SIG-M5 (cell line): ENCODE data around the gene CASP2.
"Not testable (repeated sequence)": the region's sequence is repeated elsewhere in the genome, so short reads cannot be mapped to it uniquely, and the experiment has no call there.

Experiments used
- DNase-seq: peaks from one replicate; lab custom pipeline; 2025; lab: John Stamatoyannopoulos, UW

CASP2 gene

DNA sequence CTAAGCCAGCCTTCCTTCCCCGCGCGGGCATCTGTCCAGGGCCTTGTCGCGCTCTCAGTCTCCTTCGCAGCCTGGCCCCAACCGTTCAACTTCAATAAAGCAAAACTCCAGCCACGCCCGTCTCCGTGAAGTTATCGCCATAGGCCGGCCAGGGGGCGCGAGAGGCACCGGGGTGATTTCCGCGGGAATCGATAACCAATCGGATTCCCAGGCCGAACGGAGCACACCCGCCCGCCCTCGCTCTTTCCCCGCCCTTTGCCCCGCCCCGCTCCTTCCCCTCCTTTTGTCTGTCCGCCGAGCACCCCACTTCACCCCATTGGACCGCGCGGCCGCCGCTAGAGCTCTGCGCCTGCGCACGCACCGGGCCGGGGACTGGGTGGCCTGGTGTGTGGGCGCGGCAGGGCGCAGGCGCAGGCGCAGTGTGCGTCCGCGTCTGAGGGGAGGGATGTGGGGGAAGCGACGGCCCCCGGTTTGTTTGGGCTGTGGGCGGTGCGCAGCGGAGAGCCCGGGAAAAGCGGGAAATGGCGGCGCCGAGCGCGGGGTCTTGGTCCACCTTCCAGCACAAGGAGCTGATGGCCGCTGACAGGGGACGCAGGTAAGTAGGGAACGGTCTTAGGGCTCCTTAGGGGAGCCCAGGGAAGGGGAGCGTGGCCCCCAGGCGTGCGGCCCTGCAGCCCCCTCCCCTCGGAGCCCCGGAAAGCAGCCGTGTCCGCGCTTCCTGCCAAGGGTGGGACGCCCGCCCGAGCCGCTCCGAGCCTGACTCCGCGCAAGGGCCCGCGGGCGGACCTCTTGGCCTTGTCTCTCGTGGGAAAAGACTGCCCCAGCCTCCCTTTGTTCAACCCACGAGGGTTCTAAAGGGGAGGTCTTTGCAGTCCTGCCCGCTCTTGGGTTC is at the start of gene CASP2:
Gene CASP2, plus strand, starts transcription at position 417 of the 892 bp plus-strand sequence. Its CDS starts 105 bp downstream, at position 522.
- peak; percentile 55 for DNase-seq

DNA sequence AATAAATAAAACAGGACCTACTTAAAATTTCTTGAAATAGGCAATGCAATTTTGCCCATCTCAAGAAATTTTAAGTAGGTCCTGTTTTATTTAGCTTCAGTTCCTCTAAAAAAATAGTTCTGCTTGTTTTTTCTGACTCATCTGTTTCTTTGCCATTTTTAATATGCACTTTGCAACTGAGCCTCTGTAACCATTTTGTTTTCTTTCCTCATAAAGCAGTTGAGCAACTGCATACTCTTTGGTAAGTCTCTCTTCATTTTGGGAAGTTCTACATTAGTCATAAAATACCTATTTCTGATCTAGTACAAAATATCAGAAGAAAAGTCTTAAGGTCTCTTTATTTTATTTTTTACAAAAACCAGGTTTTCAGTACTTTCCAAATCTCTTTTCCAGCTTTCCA is 48.3 kb upstream of the CASP2 start:
- DNase-seq = peak; percentile 86

DNA sequence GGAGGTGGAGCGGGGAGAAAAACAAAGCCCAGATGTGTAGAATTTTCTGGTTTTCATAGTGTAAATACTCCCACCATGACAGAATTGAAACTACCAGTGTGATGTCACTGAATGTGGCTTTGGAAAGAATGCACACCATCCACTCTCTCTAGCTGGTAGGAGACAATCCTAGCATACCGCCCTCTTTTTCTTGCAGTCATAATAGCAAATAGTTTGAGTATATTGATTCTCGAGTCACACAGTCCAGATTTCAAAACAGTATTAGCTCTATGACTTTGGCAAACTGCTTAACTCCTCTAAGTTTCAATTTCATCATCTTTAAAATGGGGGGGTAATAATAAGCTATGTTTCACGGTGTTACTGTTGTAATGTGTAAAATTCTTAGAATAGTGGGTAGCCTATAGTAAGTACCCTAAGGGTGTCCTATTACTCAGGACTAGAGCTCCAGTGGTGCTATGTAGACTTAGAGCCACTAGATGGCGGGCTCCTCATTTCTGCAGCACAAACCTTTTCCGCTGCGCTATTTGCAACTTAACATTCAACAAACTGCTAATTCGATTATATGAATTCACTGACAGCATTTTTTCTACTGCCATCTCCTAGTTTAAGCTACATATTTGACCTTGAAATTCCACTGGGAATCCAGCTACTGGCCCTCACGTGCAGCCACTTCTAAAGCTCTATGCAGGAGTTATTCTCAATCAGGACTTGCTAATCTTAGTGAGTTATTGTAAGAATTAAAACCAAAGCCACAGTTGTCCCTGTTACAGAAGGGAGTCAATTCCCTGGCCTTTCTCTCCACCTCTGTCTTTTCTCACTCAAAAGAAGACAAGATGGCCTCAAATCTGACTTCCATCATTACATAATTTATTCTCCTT is 47.6 kb upstream of the CASP2 start:
- peak; percentile 69 for DNase-seq

DNA sequence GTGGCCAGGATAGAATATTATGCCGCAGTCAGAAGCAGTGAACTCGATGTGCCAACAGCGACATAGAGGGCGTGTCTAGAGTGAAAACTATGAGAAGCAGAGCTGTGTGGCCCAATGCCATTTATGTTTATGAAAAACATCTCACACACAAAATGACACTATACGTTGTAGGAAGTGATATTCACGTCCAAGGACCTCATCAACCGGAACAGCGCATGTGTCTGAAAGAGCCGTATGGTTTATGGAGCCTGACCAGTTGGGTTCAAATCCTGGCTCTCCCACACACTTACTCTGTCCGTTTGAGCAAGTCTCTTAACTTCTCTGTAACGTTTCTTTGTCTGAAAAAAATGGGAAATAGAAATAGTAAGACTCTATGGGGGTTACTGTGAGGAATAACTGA is 45.8 kb upstream of the CASP2 start:
- no peak for DNase-seq

DNA sequence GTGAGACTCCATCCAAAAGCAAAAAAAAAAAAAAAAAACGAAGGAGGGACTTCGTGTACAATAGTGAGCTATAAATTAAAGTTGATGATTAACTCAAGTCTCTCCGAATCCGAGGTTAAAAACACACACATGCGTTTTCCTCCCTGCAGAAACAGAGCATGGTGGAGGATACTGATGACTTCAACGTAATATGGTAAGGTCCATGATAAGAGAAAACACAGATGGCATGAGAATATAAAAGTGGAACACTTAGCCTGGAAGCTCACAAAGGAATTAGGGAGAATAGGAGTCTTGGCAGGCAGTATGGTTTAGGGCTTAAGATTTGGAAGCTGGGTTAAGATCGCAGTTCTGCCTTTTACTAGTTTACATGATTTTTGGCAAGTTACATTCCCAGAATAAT is 45.0 kb upstream of the CASP2 start:
- no peak for DNase-seq

DNA sequence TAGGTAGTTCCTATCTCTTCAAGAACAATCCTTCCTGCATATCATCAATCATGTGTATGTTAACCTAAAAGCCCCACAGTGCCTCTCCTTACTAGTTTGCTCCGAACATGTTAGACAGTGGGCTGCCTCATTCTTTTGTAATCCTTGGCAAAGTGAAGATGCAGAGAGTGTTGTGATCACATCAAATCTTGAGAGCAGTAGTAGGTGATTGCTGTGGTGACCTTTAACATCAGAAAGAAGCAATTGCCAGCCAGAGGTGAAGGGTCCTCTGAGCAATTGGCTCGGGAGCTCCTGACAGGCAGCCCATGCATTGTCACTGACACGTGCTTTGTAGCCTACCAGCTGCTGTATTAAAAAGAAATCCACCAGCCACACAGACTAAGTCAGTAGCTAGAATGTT is 44.5 kb upstream of the CASP2 start:
- DNase-seq = no peak

DNA sequence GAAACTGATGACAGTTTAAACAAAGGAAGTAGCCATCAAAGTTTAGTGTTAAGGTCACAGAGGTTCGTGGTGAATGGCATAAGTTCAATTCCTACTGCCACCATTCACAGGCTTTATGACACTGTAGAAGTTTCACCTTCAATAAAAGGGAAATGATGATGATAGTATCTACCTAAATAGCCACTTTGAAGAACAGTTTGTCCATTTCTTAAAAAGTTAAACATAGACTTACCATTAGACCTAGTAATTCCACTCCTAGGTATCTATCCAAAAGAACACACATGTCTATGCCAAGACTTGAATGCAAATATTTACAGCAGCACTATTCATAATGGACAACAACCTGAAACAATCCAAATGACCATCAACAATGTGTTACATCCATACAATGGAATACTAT is 43.8 kb upstream of the CASP2 start:
- no peak for DNase-seq

DNA sequence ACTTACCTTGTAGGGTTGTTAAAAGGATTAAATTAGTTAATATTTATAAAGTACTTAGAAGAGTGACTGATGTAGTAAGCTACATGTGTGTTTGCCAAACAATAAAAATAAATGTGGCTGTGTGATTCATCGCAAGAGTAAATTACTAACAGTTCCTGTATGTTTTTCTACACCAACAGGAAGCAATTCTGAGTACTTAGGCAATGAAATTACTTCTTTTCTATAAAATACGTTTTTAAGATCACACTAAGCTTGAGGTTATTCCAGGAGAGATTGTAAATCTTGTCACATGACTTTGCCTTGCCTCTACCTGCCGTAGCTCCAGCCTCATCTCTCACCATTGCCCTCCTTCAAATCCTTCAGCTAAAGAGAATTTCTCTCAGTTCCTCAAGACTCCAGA is 43.0 kb upstream of the CASP2 start:
- DNase-seq = no peak

DNA sequence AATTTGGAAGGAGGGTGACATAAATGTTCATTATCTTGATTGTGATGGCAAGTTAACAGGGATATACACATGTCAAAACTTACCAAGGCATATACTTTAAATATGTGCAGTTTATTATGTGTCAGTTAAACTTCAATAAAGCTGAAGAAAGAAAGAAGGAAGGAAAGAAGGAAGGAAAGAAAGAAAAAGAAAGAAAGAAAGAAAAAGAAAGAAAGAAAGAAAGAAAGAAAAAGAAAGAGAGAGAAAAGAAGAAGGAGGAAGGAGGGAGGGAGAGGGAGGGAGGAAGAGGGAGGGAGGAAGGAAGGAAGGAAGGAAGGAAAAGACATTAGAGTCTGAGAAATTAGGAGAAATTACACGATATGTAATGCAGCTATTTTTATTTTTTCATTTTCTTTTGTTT is 40.8 kb upstream of the CASP2 start:
- no peak for DNase-seq

DNA sequence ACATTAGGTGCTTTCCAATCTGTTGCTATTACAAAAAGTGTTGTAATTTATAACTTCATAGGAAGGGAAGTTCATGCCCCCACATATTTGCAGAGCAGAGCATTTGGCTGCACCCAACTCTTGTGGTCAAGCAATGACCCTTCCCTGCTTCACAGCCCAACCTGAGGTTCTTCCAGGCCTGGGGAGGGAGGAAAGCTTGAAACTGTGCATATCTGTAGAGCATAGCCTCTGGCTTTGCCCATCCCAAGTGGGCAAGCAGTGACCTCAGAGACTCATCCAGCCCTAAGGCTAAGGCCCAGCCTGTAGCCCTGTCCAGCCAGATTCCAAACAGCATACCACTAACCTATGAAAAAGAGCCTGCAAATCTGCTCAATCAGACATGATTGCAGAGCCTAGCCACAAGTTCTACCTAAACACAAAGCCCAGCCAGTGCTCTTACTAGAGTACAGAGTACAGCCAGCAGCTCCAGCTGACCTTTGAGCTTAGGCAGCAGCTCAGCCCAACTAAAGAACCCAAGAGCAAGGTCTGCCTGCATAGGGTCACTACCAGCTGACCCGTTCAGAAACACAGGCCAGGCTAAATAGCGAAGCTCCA is 39.3 kb upstream of the CASP2 start:
- no peak for DNase-seq

DNA sequence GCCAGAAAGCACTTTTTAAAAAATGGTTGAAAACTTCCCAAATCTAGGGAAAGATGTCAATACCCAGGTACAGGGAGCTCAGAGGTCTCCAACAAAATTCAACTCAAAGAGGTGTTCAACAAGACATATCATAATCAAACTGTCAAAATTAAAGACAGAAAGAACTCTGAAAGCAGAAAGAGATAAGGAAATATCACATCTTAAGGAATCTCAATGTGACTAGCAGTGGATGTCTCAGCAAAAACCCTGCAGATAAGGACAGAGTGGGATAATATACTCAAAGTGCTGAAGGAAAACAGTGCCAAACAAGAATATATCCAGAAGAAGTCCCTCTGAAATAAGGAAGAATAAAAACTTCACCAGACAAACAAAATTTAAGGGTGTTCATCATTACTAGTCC is 38.0 kb upstream of the CASP2 start:
- no peak for DNase-seq

DNA sequence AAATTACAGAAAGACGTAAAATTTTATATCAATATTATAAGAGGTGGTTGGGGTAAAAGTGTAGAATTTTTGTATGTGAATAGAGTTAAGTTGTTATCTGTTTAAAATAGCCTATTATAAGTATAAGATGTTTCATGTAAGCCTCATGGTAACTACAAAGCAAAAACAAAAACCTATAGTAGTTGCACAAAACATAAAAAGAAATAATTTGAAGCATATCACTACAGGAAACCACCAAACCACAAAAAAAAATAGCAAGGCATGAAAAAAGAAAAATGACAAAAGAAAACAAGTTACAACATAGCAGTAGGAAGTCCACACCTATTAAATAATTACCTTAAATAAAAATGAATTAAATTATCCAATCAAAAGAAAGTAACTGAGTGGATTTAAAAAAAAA is 37.3 kb upstream of the CASP2 start:
- no peak for DNase-seq

DNA sequence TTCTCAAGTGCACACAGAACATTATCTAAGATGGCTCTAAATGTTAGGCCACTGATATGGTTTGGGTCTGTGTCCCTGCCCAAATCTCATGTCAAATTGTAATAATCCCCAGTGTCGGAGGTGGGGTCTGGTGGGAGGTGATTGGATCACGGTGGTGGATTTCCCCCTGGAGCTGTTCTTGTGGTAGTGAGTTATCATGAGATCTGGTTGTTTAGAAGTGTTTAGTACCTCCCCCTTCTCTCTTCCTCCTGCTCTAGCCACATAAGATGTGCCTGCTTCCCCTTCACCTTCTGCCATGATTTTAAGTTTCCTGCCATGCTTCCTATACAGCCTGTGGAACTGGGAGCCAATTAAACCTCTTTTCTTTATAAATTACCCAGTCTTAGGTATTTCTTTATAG is 36.1 kb upstream of the CASP2 start:
- no peak for DNase-seq

DNA sequence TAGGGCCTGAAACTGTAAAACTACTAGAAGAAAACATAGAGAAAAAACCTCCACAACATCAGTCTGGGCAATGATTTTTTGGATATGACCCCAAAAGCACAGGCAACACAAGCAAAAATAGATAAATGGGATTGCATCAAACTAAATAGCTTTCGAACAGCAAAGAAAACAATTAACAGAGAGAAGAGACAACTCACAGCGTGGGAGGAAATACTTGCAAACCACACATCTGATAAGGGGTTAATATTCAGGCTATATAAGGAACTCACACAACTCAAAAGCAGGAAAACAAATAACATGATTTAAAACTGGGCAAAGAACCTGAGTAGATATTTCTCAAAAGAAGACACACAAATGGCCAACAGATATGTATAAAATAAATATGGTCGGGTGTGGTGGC is 32.6 kb upstream of the CASP2 start:
- DNase-seq = no peak

DNA sequence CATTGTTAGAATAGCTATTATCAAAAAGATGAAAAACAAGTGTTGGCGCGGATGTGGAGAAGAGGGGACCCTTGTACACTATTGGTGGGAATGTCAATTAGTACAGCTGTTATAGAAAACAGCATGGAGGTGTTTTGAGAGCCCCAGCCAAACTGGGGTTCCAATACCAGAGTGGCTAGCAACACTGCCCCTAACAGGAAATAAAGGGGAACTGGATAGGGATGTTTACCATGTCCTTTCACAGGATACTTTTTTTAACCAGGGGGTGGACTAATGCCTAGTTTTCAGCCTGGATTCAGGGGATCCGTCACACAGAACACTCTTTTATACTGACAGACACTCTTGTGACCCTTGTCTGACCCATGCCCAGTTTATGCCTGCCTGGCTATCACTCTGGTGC is 31.8 kb upstream of the CASP2 start:
- no peak for DNase-seq

DNA sequence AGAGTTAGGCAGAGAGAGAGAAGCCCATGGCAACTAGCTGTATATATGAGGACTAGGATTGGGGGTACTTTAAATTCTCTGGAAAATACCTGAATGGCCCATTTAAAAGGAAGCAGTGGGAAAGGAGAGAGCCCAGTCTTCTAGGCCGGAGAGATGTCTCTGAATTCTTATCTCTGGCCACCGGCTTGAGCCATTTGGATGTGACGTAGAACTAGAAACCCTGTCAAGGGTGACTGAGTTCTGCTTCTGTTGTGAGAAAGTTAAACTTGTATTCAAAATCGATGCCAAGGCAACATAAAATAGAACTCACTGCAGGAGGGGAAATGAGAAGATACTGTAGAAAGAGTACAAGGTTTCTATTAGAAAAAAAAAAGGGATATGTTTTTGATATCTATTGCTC is 31.2 kb upstream of the CASP2 start:
- DNase-seq = no peak

DNA sequence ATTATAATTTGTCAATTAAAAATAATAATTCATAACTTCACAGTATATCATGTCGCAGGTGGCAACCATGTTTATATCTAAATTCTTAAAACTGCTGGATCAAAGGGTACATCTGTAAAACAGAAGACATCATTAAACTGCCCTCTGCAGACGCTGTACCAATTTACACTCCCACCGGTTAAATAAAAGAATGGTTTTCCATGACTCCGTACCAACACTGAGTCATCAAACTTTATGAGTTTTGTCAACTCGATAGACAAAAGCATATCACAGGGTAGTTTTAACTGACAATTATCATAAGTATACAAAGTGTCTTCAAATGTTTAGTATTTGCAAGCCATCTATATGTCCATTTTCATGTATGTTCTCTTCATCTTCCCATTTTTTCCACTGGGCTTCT is 30.6 kb upstream of the CASP2 start:
- DNase-seq = no peak

DNA sequence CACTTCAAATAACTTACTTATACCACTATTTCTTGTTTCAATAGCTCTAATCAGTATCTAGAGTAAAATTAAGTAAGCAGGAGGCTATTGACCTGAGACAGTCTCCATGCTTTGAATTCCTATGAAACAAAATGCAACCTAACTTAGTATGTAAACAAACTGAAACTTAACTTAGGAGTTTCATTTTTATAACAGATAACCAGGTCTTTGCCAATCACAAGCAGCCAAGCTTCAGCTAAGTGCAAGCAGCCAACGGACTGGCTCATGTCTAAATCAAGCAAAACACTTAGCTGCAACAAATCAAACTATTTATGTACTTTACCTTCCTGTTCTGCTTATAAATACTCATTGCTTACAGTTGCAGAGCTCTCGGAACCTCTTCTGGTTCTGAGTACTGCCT is 29.3 kb upstream of the CASP2 start:
- no peak for DNase-seq

DNA sequence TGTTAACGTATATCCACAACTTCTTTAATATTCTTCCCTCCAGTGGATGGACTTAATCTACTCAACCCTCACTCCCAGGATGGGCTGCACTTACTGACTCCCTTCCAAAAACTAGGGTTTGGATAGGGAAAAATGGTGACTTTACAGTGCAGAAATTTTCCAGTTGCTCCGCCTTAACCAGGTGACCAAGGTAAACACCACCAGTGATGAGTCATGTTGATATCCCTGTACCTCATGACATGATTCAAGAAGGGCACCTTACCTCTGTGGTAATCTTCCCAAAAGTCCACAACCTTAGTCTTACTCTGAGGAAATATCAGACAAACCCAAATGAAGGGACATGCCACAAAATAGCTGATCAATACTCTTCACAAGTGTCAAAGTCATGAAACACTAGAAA is 28.4 kb upstream of the CASP2 start:
- DNase-seq = no peak

DNA sequence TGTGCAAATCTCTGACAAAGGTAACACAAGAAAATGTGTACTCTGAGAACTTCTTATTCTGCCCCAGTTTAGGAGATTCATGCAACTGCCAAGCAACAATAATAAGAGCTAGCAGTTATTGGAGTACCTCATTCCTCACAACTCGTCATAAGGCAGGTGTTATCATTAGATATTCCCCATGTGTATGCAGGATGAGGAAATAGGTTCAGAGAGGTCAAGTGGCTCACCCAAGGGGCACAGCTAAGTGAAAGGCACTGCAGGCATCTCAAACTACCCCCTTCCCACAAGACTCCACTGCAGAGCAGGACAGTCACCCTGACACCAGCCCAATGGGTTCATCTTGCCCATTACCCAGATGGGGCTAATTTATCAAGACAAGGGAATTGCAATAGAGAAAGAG is 26.2 kb upstream of the CASP2 start:
- no peak for DNase-seq

DNA sequence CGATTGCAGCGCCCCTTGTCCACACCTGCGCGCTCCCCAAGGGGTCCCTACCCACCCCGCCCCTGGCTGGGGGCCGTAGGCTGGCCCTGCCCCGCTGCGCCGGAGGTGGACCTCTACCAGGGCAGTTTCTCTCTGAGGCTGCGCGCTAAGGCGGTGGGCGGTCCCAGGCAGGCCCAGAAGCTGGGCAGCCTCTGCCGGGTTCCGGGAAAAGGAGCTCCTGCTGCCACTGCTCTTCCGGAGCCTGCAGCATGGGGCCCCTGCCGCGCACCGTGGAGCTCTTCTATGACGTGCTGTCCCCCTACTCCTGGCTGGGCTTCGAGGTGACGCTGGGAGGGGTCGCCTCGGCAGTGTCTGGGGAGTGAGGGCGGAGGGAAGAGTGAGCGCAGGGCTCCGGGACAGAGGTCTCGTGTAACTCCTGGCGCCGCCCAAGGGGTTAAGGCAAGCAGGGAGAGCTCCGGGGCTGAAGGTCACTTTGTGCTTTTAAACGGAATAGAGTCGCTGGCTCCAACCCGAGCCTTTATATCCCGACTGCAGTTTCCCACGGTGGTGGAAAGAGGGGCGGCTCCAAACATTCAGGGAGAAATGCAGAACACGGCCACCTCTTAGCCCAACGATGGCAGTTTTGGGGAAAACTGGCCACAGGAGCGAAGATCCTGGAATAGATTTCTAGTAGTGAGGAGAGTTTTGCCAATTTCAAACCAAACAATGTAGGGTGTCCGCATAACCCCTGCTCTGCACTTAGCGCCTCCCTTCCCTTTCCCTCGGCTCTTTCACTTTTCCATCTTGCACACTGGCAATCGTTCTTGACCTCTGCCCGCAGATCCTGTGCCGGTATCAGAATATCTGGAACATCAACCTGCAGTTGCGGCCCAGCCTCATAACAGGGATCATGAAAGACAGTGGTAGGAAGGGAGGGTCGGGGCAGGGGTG is 24.6 kb upstream of the CASP2 start, which contains the start of gene GSTK1:
Gene GSTK1, plus strand, starts transcription at position 176 of the 930 bp plus-strand sequence. Its CDS starts 73 bp downstream, at position 249.
- DNase-seq = no peak

DNA sequence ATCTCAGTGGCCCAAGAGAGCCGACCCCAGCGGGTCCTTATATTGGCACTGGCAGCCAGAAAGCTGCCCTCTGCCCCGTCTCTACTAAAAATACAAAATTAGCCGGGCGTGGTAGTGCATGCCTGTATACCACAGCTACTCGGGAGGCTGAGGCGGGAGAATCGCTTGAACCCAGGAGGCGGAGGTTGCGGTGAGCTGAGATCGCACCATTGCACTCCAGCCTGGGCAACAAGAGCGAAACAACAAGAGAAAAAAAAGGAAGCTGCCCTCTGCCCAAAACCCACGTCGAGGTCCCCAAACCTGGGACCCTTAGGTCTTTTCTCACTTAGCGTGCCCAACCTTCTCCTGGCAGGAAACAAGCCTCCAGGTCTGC is 24.0 kb upstream of the CASP2 start:
- not testable (repeated sequence) for DNase-seq
